D721Med (cell line): ENCODE results near the gene SLC6A16.
"Not testable (repeated sequence)": the region's sequence is repeated elsewhere in the genome, so short reads cannot be mapped to it uniquely, and the experiment has no call there.

Experiments
- DNase-seq: peaks from one replicate; pipeline ENCODE4 v3.0.0; 2011; ENCODE audit warnings: low spot score; ENCODE audit not compliant: insufficient read length
- FAIRE-seq: peaks from 2 replicates; lab custom pipeline; 2011; peaks lifted over from hg19 to GRCh38; lab: Jason Lieb, UNC
- TF ChIP-seq, protein P1 (sequence below): IDR thresholded peaks from 2 replicates; pipeline ENCODE4 v1.5.1; 2012; ENCODE audit warnings: mild to moderate bottlenecking, control low read depth; ENCODE audit not compliant: insufficient read depth; ENCODE audit errors: missing control alignments

The SLC6A16 gene

DNA sequence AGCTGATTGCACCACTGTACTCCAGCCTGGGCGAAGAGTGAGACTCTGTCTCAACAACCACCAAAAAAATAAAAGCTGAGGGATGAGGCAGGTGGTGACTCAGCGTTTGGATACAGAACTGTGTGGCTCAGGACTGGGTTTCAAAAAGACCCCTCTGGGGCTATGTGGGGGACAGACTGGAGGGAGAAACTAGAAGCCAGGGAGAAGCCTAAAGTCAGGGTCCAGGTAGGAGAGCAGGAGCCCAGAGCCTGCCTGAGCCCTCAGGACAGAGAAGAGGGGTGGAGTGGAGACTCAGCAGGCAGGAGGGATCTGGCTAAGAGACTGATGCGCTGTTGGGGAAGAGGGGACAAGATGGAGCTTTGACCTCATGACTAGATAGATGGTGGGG is 8.4 kb upstream of the SLC6A16 start:
- DNase-seq (no peak), FAIRE-seq (no peak)
- TF ChIP-seq, protein P1, sequence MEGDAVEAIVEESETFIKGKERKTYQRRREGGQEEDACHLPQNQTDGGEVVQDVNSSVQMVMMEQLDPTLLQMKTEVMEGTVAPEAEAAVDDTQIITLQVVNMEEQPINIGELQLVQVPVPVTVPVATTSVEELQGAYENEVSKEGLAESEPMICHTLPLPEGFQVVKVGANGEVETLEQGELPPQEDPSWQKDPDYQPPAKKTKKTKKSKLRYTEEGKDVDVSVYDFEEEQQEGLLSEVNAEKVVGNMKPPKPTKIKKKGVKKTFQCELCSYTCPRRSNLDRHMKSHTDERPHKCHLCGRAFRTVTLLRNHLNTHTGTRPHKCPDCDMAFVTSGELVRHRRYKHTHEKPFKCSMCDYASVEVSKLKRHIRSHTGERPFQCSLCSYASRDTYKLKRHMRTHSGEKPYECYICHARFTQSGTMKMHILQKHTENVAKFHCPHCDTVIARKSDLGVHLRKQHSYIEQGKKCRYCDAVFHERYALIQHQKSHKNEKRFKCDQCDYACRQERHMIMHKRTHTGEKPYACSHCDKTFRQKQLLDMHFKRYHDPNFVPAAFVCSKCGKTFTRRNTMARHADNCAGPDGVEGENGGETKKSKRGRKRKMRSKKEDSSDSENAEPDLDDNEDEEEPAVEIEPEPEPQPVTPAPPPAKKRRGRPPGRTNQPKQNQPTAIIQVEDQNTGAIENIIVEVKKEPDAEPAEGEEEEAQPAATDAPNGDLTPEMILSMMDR, result no peak

DNA sequence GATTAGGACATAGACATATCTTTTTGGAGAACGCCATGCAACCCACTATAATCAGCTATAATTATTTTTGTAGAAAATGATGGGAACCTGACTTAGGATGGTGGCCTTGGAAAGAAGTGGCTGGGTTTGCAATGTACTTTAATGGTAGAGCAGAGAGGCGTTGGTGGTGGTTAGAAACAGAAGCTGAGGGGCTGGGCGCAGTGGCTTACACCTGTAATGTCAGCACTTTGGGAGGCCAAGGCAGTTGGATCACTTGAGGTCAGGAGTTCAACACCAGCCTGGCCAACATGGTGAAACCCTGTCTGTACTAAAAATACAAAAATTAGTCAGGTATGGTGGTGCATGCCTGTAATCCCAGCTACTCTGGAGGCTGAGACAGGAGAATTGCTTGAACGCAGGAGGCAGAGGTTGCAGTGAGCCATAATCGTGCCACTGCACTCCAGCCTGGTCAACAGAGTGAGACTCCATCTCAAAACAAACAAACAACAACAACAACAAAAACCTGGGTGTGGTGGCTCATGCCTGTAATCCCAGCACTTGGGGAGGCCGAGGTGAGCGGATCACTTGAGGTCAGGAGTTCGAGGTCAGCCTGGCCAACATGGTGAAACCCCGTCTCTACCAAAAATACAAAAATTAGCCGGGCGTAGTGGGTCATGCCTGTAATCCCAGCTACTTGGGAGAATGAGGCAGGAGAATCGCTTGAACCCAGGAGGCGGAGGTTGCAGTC is 7.9 kb upstream of the SLC6A16 start:
- FAIRE-seq, DNase-seq: not testable (repeated sequence)

DNA sequence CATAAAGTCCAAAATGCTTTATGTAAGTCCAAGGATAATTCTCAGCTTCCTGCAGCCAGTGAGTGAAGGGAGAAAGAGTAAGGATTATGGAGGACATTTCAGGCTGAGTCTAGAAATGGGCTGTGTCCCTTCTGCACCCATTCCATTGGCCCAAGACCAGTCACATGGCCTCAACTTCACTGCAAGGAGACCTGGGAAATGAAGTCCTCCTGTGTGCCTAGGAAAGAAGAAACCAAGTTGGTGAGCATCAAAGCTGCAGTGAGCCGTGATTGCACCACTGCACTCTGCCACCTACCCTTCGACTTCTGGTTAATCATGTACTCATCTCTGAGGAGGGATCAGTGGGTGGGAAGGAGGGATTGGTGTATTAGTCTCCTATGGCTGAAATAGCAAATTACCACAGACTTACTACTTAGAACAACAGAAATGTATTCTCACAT is 6.6 kb upstream of the SLC6A16 start:
- TF ChIP-seq, protein P1, result no peak
- no peak for FAIRE-seq
- no peak for DNase-seq

DNA sequence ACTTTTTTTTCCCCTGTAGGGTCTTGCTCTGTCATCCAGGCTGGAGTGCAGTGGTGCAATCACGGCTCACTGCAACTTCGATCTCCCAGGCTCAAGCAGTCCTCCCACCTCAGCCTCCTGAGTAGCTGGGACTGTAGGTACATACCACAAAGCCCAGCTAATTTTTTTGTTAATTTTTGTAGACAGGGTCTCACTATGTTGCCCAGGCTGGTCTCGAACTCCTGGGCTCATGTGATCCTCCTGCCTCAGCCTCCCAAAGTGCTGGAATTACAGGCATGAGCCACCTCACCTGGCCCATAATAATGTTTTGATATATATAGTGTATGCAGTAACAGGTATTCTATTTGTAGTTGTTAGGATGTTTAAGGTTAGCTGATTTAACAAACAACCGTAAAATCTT is 6.2 kb upstream of the SLC6A16 start:
- not testable (repeated sequence) for FAIRE-seq, DNase-seq

DNA sequence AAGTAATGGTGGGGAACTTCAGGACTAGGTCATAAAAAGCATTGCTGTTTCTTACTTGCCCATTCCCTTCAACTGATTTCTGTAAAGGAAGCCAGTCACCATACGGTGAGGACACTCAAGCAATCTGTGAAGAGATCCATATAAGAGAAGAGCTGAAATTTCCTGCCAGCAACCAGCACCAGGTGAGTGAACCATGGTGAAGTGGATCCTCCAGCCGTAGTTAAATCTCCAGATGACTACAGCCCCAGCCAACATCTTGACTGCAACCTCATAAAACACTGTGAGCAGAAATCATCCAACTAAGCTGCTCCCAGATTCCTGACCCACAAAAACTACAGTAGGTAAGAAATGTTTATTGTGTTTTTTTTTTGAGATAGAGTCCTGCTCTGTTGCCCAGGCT is 3.8 kb upstream of the SLC6A16 start:
- FAIRE-seq, result no peak
- no peak for DNase-seq
- TF ChIP-seq, protein P1, result no peak

DNA sequence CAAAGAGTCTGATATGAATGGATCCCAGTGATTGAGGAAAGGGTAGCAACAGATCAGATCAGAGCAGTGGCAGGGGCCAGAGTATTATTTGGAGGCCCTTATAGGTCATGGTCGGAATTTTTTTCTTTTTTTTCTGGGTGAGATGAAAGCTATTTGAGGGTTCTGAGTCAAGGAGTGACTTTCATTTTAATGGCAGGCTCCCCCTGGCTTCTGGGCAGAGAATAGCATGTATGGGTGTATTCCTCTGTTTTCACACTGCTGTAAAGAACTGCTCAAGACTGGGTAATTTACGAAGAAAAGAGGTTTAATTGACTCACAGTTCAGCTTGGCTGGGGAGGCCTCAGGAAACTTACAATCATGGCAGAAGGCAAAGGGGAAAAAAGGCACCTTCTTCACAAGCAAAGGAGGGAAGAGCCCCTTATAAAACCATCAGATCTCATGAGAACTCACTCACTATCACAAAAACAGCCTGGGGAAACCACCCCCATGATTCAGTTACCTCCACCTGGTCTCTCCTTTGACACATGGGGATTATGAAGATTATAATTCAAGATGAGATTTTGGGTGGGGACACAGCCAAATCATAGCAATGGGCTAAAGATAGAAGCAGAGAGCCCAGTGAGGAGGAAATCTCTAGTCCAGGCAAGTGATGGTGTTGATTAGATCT is 3.0 kb upstream of the SLC6A16 start:
- TF ChIP-seq, protein P1, result peak; percentile 41
- FAIRE-seq, result no peak
- no peak for DNase-seq

DNA sequence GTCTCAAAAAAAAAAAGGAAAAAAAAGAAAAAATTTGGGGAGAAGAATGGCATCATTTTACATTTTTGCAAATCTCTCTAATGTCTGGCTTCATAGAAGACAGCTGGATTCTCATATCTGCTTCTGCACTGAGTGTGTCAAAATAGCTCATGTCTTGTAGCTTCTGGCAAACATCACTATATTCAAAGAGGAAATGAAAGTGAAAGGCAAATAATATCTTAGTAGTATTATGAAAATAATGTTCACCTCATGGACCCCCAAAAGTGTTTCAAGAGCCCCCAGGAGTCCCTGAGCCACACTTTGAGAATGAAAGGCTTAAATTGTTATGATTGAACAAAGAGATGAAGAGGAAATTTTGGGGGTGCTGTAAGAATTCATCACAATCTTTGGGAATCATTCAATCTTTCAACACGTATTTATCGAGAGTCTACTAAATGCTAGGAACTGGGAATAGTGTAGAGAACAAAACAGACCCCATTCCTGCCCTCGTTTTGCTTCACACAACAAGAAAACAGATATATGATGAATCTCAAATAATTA is 1.2 kb upstream of the SLC6A16 start:
- DNase-seq (no peak), FAIRE-seq (no peak)
- TF ChIP-seq, protein P1, result no peak

DNA sequence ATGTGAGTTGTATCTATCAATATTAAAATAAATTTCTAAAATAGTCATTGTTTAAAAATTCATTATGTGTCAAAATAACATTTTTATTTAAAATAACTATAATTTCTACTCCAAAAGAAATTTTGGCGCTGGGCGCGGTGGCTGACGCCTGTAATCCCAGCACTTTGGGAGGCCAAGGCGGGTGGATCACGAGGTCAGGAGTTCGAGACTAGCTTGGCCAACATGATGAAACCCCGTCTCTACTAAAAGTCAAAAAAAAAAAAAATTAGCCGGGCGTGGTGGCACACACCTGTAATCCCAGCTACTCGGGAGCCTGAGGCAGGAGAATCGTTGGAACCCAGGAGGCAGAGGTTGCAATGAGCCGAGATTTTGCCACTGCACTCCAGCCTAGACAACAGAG is 765 bp upstream of the SLC6A16 start:
- DNase-seq, FAIRE-seq: not testable (repeated sequence)
